GOT3 (cell line): ENCODE results near the gene PCSK6.

Source experiments
- DNase-seq: peaks from one replicate; lab custom pipeline; 2025; ENCODE audit warnings: mixed read lengths; lab: John Stamatoyannopoulos, UW

PCSK6 gene

DNA sequence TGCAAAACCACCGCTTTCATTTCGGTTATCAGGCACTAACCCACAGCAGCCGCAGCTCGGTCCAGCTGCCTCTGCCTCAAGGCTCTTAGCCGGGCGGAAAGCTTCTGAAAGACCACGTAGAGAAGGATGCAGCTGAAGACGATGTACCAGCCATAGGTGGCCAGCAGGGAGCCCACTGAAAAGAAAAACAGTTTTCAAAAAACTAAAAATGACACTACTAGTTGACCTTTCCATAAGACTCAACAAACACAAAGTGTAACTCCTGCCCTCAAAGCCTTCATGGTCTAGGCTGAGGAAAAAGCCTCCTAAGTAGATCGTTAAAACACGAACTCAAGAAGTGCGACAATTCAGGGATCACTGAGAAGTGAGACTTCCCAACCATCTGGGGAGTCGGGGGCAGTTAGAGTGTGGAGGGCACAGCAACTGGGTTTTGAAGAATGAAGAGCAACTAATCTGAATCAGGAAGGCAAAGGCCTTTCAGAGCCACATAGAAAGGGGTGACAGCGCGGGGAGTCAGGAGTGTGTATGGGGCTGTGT, 212.9 kb downstream of the PCSK6 start:
- no peak for DNase-seq

DNA sequence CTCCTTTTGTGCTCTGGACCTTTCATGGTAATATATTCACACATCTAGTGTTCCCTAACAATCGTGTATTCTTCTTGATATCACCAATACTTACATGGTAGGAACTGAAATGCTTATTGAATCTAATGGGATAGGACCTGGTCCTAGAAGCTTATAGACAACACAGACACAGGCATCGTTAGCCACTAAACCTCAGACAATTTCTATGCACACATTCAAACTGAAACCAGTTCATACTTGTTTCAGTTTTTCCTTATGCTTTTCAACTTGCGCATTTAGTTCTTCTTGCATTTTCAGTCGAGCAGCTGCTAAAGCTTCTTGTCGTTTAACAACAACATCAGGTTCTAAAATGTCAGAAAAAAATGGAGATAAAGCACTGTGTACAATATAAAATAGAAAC, 214.5 kb downstream of the PCSK6 start:
- no peak for DNase-seq

DNA sequence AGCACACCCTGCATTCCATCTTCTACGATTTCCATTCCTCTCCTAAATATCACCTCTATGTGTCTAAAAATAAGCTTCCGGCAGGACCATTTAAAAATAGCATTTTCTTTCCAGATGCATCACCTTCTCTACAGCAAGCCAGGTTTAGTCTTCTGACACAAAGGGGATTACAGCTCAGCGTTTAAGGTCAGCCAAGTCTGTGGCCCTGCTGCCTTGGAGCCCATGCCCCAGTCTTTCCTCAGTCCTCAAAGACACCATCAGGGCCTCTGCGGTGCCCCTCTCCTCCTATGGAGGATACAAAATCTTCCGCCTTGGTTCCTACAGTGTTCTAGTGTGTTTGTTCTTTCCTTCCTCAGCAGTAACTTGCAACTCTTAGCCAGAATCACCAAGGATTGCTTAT, 216.0 kb downstream of the PCSK6 start:
- DNase-seq = no peak

DNA sequence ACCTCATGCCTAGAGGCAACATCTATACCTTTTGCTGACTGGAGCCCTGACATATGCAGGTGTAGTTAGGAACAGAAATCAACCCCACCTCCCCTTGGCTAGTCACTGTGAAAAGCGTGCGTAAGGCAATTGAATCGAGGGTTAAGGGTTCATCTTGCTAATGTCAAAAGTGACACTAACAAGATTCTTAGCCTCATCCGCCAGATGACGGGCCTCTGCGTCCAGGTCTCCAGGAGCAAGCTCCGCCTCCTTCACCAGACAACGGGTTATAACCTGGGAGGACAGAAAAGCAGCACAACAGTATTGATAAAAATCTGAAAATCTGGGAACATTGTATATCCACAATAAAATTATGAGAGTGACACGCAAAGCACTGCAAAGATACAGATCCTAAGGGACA, 216.9 kb downstream of the PCSK6 start:
- no peak for DNase-seq

DNA sequence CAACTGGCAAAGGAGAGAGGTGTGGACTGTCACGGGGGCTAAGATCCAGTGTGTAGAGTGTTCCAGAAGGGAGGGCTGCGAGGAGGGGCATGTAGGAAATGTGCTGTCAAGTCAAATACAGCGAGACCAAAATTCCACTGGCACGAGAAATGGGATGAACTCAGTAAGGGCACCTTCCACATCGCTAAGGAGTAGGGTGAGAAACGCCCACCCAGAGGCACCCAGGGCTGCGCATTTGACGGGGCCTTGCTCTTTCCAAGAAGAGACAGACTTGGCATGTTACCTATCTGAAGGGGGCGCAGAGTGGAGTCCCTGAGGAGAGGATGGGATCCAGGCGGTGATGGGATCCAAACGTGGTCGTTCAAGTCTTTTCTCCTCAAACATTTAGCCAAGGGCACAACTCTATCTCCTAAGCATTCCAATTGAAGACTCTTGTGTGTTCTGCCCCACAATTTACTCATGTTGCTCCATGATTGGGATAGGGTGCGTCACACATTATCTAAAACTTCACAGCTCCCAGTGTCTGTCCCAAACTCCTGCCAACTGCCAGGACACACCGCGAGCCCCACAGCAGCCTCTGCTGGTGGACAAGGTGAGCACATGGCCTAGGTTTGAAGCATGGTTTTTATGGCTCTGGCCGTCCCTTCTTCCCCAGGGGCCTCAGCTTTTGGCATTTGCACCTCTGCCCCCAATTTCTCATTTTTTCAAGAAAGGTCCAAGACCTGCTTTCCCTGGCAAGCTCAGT, 219.9 kb downstream of the PCSK6 start:
- no peak for DNase-seq

DNA sequence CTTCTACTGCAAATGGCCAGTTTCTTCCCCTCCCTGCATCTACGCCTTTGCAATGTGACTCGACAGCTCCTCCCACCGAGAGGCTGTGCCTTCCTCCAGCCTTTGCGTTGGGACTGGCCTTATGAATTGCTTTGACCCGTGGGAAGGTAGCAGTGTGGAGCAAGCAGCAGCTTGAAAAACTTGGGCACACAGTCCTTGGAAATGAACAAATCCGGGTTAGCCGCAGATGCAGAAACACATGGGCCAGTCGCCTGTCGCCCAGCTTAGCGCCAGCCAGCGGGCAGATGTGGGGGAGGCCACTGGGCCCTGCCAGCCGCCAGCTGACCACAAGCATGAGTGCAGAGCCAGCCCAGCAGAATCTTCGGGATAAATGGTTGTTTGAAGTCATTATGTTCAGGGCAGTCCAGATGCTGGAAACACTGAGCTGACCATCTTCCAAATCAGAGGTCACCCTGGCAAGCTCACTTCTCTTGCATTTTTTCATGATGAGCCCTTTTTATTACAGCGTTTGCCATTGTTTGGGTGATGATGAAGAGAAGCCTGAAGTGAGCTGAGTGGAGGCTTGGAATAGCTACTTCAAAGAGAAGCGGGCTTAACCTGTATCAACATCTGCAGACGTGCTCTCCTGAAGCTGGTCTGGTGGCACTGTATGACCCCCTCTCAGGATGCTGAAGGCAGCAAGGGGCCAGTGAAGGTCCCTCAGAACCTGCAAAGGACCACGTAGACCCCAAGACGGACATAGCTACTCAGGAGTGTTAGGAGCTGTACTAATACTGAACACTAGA, 222.0 kb downstream of the PCSK6 start:
- peak; percentile 85 for DNase-seq

DNA sequence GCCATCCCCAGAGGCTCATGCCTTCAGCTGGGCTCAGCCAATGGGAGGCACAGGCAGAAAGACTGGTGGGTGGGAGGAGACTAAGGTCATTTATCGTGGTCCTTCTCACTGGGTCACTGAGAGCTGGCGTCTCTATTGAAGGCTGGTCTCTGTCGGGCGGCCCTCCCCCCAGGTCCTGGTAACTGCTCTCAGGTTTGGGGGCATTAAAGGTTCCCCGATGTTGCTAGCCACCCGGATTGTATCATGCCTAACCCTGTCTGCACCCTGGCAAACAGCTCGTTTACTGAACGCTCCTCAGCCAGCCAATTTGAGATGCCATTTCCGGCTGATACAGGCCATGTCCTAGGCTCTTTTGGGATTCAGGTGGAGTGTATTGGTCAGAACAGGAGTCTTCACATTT, 222.7 kb downstream of the PCSK6 start:
- no peak for DNase-seq

DNA sequence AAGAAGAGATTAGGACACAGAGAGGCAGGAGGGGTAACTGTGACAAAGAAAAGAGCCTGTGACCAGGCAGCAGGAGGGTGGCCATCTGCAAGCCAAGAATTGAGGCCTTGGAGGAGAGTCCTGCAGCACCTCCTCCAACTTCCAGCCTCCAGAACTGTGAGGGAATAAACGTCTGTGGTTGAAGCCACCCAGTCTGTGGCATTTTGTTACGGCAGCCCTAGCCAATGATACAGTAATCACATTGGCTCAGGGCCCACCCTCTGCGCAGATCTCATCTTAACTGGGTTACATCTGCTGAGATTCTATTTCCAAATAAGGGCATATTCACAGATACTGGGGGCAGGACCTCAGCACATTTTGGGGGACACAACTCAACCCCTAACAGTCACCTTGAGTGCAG, 223.5 kb downstream of the PCSK6 start:
- no peak for DNase-seq

DNA sequence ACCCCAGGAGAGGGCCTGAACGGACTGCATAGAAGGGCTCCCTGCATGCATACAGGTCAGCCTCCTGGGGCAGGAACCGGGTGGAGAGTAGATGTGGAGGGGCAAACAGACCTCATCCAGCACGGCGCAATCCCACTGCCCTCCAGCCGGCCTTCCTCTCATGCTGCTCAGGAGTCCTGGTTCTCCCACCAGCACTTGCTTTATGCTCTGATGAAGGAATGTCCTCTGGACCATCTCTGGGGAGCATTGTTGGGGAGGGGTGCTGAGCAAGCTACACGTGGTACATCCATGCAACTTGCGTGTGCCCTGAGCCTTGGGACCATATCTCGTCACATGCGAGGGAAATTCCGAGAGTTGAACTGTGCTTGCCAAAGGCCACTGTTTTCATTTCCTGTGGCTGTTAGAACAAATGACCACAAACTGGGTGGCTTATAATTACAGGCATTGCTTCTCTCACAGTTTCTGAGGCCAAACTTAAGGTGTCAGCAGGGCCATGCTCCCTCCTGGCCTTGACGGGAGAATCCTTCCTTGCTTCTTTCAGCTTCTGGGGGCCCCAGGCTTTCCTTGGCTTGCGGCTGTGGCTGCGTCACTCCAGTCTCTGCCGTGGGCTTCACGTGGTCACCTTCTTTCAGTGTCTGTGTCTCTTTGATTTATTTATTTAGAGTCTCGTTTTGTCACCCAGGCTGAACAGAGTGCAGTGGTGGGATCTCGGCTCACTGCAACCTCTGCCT, 224.4 kb downstream of the PCSK6 start:
- DNase-seq = no peak

DNA sequence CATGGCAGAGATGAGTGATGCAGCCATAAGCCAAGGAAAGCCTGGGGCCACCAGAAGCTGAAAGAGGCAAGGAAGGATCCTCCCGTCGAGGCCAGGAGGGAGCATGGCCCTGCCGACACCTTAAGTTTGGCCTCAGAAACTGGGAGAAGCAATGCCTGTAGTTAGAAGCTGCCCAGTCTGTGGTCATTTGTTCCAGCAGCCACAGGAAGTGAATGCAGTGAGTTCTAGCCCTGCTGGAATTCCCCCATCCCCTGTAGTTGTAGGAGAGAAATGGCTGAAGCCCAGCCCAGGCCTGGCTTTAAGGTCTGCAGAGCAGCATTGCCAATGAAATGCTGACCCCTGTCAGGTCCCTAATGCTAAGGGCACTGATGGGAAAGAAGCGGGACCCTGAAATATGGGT, 225.5 kb downstream of the PCSK6 start:
- DNase-seq = no peak

DNA sequence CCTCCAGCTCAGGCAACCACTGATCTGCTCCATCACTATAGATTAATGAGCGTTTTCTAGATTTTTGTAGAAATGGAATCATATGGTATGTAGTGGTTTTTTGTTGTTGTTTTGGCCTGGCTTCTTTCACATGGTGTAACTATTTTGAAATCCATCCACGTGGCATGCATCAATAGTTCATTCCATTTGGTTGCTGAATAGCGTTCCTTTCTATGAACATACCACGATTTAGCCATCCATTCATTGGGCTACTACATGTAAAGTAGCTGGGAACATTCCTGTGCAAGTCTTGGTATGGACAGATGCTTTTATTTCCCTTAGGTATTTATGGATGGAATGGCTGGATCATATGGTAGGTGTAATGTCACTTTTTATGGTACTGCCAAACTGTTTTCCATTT, 227.0 kb downstream of the PCSK6 start:
- DNase-seq = no peak

DNA sequence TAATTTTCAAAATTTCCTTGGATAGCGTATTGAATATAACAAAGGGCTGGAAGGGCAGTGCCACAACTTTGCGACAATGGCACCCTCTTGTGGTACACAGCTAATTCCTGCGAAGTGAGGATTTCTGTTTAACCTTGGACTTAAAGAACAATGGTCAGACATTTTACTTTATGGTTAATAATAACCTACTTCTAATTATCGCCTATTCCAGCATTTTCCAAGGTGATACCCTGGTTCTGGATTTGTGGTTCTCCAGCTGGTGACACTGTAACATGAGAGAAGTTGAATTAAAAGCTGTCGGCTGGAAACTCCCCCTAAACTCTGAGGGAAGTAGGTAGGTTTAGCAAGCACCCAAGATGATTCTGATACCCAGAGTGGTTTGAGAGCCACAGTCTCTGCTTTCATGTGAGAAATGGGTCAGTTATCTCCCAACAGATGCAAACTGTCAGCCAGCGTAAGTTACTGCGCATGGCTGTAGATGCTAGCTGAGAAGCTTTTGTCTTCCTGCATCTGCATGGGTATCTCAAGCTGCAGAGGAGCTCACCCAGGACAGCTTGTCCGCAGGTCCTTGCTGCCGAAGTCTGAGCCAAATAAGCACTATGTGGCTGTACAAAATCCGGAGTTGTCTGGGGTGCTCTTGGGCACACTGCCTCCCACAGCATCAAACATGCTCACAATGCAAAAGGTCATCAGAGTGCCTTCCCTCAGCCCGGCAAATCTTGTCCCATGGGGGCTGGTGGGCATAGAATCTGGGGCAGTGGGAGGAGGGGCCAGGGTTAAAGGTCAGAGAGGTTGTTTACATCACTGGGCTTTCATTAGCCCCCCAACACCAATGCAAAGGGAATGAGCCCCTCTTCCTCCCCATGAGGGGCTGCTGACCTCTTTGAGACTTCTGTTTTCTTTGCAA, 231.0 kb downstream of the PCSK6 start:
- DNase-seq = no peak

DNA sequence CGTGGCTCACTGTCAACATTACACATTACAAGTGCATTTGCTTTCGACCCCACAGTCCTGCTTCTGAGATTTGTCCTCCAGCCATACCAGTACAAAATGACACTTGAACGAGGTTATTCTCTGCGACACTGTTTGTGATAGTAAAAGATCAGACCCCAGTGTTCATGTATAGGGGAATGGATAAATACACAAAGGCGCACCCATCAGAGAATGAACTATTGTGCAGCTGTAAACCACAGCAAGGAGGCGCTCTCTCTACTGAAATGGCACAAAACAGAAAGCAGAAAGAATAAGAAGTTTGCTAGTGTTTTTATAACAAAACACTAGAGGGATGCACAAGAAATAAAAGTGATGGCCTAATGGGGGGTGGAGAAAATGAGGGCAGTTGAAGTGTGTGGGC, 232.8 kb downstream of the PCSK6 start:
- no peak for DNase-seq

DNA sequence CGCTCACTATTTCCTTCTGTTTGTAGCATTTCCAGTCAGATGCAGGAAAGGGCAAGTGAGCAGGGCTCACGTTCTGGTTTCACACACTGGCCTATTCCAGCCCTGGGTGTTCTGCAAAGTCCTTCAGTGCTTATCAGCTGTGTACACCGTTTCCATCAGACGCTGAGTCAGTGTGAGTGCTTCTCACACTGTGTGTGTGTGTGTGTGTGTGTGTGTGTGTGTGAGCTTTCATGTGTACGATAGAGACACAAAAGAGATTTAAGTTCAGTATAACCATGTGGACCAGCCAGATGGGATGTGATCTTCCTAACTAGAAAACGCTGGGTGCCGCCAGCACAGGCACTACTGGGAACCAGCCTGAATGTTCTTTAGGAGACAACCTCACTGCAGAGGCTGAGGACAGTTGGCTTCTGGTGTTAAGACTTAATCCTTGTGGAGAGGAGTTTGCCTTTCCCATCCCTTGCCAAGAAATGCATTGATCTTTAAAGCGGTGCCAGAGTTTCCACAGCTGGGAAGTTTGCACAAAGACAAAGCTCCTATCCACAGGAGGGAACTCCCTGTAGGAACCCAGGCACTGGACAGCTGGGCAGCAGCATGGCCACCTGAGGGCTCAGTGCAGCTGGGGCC, 233.8 kb downstream of the PCSK6 start:
- DNase-seq = no peak

DNA sequence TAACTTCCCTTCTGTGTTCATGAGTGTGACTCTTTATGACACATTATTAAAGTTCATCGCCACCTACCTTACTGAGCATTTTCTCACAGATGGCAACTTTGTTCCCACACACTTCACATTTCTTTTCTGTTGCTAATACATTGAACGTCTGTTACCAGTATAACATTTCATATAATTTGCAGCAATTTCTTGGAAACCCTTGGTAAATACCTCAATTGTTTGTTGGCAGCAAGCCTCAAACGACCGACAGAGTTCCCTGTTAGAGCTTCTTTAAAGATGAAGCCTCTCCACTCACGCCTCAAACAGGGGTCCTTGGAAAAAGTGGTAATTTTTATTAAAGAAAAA, 234.5 kb downstream of the PCSK6 start:
- DNase-seq = no peak

DNA sequence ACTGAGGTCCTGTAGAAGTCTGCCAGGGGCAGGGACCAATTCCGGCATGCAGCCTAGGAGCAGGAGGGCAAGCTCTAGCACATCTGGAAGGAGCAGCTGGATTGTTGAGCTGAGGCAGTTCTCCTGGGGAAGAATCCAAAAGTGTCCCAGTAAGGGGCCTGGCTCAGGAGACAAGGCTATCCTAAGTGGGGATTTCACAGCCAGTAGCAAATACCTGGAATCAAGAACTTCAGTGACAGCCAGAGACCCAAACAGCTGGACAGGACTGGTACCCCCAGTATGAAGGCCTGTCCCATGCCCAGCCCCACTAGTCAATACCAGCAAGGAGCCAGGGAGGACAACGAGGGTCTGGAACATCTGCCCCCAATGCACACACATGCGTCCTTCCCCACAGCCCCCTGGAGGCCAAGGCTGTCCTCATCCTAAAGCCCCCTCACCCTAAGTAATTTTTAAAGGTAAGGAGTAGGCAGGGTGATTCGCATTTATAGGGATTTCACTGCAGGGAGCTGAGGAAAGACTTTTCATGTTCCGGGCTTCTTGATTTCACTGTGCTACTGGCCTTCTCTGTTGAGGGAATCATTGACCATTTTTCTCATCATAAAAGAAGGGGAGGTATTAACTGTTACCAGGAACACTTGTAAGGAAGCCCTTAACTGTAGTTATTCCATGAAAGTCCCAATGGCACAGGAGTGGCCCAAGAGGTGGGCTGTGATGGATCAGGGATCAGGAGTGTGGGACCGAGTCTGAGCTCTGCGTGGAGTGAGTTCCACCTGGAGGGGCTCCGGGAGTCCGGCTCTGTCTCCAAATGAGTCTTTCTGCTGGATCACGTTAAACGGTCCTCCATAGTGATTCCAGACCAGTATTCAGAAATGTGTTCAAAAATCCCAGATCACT, 235.1 kb downstream of the PCSK6 start:
- DNase-seq = no peak
